ENCODE results near the gene TMEM86A. TPM values are rescaled to one million over a fixed set of nuclear protein-coding genes. Genes with fewer than 3 reads are reported as not detected.

The TMEM86A gene
- total and polyA plus RNA-seq, 2 of the 8 experiments (the other 6 are each of a cell fraction or from before 2014, with no cell fraction given) = 1.5 to 1.7 TPM

DNA sequence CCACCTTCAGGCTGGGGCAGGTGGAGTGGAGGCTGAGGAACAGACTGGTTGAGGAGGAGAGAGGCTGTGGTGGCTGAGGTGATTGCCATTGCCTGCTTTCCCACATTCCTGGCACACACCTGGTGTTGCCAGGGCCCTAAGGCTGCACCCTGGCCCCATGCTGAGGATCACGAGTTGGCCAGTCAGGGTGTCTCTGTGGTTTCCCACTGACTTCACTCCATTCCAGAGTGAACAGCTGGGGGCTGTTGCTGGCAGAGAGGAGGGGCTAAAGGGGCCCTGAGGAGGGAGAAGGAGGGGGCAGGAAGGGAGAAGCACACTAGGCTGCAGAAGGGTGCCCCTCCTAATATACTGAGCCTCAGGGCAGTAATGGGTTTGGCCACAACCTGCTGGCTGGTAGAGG is 1.8 kb downstream of the TMEM86A start:
- Histone ChIP-seq H3K4me3 (ENCODE audit: extremely low read depth in 1 of 4, insufficient read depth in 2 of 4, low read depth in 3 of 4, low read length in 4 of 4) (no peak overlapping the region), H3K9me3 (ENCODE audit: insufficient read depth in 2 of 2, low read depth in 1 of 2, low read length in 1 of 2) (no peaks in the 10 kb centered on the region), H3K4me2 (ENCODE audit: insufficient read depth in 1 of 2, low read depth in 2 of 2, low read length in 2 of 2) (no peak overlapping the region; a peak in 1 of 4 replicates), H2BK20ac (ENCODE audit: low read length) (no peak overlapping the region), H3K14ac (ENCODE audit: insufficient read length) (no peak overlapping the region), H3K18ac (ENCODE audit: extremely low read depth, low read length) (no peak overlapping the region), H3K79me1 (ENCODE audit: low read depth, low read length) (no peaks in the 10 kb centered on the region), H3K27me3 (replicated peaks in 1 of 4; ENCODE audit: control insufficient read depth in 3 of 4, extremely low read depth in 1 of 4, insufficient read depth in 3 of 4, low read length in 3 of 4) (peaks cover 0 to 7% (median 5%) of the 10 kb centered on the region in 4 experiments; a peak in 5 of 7 replicates), H3K23ac (ENCODE audit: insufficient read length) (no peak overlapping the region), H3K4me1 (replicated peaks in 1 of 4; ENCODE audit: control insufficient read depth in 3 of 4, insufficient read depth in 4 of 4, low read length in 3 of 4) (peaks cover 0 to 9% (median 2%) of the 10 kb centered on the region in 4 experiments; a peak in 3 of 7 replicates), H3K56ac (replicated peaks; ENCODE audit: insufficient read length, low read depth, low read length) (no peak overlapping the region), H3K36me3 (ENCODE audit: control insufficient read depth in 2 of 4, insufficient read depth in 4 of 4, low read length in 3 of 4) (no peaks in the 10 kb centered on the region), H3K4ac (replicated peaks; ENCODE audit: insufficient read length, low read depth, low read length) (no peak overlapping the region), H2AK5ac (ENCODE audit: low read depth, low read length) (no peak overlapping the region), H2BK12ac (ENCODE audit: low read depth, low read length) (no peak overlapping the region), H3K23me2 (ENCODE audit: low read depth, low read length) (peaks cover 8% of the 10 kb centered on the region), H2AFZ (ENCODE audit: low read length) (no peak overlapping the region), H4K5ac (ENCODE audit: insufficient read length, low read depth, low read length) (no peak overlapping the region), H2BK120ac (replicated peaks; ENCODE audit: low read depth, low read length) (no peak overlapping the region), H4K91ac (replicated peaks; ENCODE audit: insufficient read length, low read length) (no peak overlapping the region), H2BK15ac (ENCODE audit: low read length) (no peak overlapping the region), H3K79me2 (ENCODE audit: control insufficient read depth in 1 of 2, insufficient read depth in 2 of 2, low read length in 2 of 2) (no peaks in the 10 kb centered on the region), H4K20me1 (replicated peaks in 1 of 2; ENCODE audit: control insufficient read depth in 1 of 2, insufficient read depth in 2 of 2, low read length in 2 of 2) (no peaks in the 10 kb centered on the region), H3K9ac (replicated peaks in 1 of 4; ENCODE audit: extremely low read depth in 1 of 4, low read depth in 3 of 4, low read length in 3 of 4) (no peak overlapping the region; a peak in 2 of 7 replicates), H3K27ac (ENCODE audit: low read depth, low read length) (no peak overlapping the region), H4K8ac (ENCODE audit: extremely low read depth, insufficient read depth, low read length) (no peak overlapping the region), H2BK5ac (ENCODE audit: low read depth, low read length) (no peak overlapping the region)
- POLR2A ChIA-PET (ENCODE audit: partially characterized antibody) = no interaction called here
- DNase-seq (ENCODE audit: low read depth in 1 of 2, low spot score in 2 of 2) = no peak
- FAIRE-seq = no peak
- 80% methylated on average over 1 of the region's 1 CpG; no CpG with 5 or more reads in 1 of the 2 experiments for WGBS, 2 experiments (ENCODE audit: extremely low coverage in 1 of 2, insufficient coverage in 1 of 2, insufficient read length in 1 of 2, insufficient replicate concordance in 2 of 2, low coverage in 1 of 2, low lambda C conversion rate in 2 of 2, missing lambda C conversion rate in 1 of 2)
- CTCF ChIA-PET (ENCODE audit: partially characterized antibody) = no interaction called here
- TF ChIP-seq SIN3A (conservative IDR thresholded peaks at IDR 0.05 in 1 of 2, IDR thresholded peaks at IDR 0.05 in 1 of 2; ENCODE audit: low read depth in 1 of 2, low read length in 2 of 2) = no peak
- no peak for TF ChIP-seq KDM1A (IDR thresholded peaks at IDR 0.05; ENCODE audit: borderline replicate concordance, low read length)
- no peak for TF ChIP-seq YY1 (IDR thresholded peaks at IDR 0.05; ENCODE audit: low read depth, low read length)
- no peak for TF ChIP-seq RXRA (IDR thresholded peaks at IDR 0.05; ENCODE audit: insufficient read depth, low read depth, low read length)
- no peak for TF ChIP-seq POLR2A (IDR thresholded peaks at IDR 0.05; ENCODE audit: control extremely low read depth in 1 of 2, low read depth in 2 of 2, low read length in 2 of 2)
- no peak for TF ChIP-seq NRF1 (IDR thresholded peaks at IDR 0.05; ENCODE audit: low read depth, low read length)
- no peak for TF ChIP-seq CTBP2 (IDR thresholded peaks at IDR 0.05; ENCODE audit: borderline replicate concordance, insufficient read depth, insufficient read length, low read length)
- TF ChIP-seq EGR1 (IDR thresholded peaks at IDR 0.05; ENCODE audit: borderline replicate concordance, low read depth, low read length) = no peak
- TF ChIP-seq, protein P1, sequence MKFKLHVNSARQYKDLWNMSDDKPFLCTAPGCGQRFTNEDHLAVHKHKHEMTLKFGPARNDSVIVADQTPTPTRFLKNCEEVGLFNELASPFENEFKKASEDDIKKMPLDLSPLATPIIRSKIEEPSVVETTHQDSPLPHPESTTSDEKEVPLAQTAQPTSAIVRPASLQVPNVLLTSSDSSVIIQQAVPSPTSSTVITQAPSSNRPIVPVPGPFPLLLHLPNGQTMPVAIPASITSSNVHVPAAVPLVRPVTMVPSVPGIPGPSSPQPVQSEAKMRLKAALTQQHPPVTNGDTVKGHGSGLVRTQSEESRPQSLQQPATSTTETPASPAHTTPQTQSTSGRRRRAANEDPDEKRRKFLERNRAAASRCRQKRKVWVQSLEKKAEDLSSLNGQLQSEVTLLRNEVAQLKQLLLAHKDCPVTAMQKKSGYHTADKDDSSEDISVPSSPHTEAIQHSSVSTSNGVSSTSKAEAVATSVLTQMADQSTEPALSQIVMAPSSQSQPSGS (IDR thresholded peaks at IDR 0.05; ENCODE audit: low read length) = no peak
- TF ChIP-seq ASH2L (IDR thresholded peaks at IDR 0.05; ENCODE audit: low read length) = no peak
- TF ChIP-seq POU5F1 (IDR thresholded peaks at IDR 0.05; ENCODE audit: low read depth, low read length) = no peak
- no peak for TF ChIP-seq FOSL1 (IDR thresholded peaks at IDR 0.05; ENCODE audit: insufficient read depth, low read depth, low read length)
- TF ChIP-seq CBX5 (IDR thresholded peaks at IDR 0.05; ENCODE audit: low read depth, low read length) = no peak
